SIG-M5 (cell line): Measurements from ENCODE around the gene KCNH2.

ENCODE experiments used
- DNase-seq: peaks from one replicate; lab custom pipeline; 2025; lab: John Stamatoyannopoulos, UW

The KCNH2 gene

DNA sequence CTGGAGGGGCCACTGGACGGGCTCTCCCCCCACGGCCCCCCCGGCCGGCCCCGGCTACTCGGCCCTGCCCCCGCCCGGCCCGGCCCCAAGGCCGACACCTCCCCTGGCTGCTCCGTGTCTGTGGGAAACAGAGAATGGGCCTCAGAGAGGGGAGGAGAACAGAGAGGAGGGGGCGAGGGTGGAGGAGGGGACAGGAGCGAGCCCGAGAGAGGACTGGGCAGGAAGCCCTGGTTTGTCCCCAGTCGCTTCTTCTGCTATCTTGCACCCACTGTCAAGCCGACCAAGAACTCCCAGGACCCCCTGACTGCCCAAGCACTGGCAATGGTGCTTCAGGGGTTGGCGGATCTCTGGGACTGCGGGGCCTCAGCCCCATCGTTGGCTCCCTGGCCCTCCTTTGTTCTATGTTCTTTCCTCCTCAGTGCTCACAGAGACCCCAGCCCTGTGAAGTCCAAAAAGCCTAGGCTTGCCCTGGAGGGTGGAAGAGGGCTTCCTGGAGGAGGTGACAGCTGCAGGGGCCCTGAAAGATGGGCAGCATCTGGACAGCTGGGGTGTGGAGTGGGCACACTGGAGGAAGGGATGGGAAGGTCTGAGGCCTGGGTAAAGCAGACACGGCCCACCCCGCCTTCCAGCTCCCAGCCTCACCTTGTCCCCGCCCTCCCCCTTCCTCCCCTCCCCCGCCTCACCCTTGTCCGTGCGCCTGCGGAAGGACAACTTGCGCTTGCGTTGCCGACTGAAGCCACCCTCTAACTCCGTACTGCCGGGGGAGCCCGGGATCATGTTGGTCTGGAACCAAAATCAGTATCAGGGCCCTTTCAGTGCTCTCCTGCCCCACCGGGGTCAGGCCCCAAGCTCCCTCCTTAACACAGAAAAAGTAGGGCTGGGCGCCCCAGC lies 30.1 kb downstream of the KCNH2 start:
- no peak for DNase-seq

DNA sequence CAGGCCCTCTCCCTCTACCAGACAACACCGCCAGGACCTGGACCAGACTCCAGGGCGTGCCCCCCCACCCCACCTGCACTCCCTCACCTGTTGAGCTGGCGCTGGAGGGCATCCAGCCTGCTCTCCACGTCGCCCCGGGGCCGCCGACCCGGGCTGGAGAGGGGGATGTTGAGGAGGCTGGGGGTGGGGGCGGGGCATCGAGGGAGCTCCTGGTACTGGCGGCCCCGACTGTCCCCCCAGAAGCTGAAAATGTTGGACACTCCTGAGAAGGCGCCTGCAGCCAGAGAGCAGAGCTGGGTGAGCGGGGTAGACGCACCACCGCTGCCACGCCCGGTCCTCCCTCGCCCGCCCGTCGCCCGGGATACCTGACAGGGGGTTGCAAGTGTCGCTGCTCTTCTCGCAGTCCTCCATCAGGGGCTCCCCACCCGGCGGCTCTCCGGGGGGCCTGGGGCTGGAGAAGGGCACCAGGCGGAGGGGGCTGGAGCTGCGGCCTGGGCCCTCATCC lies 30.8 kb downstream of the KCNH2 start:
- no peak for DNase-seq

DNA sequence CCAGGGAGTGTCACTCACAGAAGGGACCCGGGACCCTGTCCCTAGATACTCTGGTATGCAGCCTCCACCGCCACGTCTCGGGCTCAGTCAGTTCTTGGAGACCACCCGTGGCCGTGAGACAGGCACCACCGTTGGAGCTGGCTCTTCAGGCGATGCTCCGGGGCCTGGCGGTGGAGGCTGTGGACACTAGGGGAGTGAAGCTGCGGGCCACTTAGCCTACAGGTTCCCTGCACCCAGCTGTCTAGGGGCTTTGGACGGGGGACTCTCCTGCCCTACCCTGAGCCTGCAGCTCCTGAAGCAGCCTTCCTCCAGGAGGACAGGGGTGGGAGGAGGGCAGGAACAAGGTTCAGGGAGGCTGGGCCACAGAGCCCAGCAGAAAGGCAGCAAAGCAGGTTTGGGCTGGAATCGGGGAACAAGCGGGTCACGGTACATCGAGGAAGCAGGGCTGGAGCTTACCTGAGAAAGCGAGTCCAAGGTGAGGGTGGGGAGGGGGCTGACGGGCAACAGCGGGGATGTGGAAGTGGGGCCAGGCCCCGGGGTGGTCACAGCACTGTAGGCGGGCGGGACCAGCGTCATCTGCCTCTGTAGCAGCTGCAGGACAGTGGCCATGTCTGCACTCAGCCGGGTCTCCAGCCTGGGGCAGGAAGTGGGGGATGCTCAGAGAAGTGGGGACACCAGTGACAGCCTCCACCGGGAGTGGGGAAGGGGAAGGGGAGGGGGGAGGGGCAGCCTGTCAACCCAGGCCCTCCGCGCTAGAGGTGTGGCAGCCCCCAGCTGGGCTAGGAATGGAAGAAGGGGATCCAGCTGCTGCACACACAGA lies 31.5 kb downstream of the KCNH2 start:
- no peak for DNase-seq

DNA sequence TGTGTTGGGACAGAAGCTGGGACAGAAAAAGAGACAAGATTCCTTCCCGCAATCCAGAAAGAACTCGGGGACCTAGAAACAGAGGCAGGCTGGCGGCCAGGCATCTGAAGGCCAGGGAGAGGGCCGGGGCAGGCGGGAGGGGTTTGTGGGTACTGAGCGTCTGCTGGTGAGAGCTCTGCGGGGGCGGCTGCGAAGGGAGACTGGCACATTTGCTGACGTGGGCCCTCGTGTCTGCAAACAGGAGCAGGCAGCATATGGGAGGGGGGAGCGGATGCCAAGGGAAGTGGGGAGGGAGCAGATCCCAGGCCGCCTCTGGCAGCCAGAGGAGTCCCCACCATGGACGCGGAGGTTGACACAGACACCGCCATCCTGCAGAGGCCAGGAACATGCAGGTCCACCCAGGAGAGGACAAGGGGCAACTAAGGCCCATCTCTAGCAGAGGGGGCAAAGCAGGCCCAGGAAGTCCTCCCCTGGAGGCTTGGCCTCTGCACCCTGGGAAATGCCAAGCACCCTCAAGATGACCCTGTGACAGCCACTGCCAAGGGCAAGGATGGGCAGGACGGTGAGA lies 32.2 kb downstream of the KCNH2 start:
- no peak for DNase-seq

DNA sequence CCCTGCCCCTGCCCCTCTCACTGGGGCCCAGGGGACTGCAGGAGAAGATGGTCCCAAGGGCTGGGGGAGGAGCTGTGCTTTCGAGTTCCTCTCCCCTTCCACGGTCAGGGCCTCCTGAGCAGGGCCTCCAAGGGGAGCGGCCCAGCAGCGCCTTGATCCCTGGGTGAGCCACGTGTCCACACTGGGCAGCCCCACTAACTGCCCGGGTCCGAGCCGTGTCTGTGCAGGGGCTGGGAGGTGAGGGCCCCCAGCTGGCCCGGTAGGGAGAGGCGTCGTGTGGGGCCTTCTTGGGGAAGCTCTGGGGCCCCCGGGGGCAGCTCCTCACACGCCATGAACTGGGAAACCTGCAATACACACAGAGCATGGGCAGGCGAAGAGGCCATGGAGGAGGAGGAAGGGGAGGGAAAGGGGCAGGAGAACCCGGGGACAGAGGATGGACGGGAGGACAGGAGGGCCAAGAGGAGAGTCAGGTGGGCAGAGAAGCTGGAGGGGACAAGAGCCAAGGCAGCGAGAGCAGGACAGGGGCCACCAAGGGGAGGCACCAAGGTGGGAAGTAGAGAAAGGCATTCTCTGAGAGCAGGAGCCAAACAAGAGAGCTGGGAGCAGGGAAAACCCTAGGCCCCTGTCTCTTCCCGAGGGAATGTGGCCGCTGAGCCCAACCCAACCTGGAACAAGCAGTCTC lies 32.8 kb downstream of the KCNH2 start:
- no peak for DNase-seq

DNA sequence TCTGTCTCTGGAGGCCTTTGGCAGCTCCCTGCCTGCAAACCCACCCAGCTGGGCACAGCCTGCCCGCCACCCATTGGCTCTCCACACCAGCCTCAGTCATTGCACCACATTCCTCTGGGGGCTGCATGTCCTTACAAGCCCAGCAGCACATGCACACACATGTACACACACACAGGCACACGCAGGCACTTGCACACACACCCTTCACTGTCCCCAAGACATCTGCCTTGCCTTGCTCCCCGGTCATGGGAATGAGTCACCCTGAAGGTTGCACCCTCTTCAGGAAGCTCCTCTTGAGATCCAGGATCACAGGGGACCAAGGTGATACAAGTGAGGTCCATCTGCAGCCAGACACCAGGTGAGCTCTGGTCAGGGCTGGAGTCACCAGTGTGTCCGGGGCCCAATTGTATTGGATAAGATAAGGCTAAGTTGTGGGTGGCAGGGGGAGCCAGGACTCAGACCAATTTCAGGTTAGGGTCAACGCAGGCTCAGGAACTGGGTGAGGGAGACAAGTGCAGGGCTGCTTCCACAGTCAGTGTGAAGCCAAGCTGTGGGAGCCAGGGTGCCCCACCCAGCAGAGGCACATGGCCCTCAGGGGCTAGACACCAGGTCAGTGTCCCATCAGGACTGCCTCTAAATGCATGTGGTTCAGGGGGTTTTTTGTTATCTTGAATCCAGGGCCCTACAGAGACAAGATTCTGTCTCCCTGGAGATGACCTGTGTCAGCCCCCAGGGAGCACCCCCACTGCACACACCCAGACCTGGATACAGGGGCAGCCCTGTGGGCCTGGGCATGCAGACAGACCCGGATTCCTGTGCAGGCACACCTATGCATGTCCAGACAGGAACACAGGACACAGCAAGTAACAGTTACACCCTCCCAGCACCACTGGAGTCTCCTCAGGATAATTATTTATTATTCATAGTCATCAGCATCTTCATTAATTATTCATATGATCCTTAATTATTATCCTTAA lies 33.8 kb downstream of the KCNH2 start:
- no peak for DNase-seq

DNA sequence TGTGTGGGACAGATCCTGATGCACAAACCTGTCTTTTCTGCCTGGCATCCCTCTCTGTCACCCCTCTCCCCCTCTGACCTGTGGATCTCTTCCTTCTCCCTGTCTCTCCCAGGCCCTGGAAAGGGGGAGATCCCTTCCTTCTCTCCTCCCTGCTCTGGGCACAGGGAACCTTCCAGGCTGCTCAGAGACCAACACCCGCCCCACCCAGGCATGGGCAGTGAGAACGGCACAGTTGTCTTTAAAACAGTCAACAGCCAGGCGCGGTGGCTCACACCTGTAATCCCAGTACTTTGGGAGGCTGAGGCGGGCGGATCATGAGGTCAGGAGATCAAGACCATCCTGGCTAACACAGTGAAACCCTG lies 34.7 kb downstream of the KCNH2 start:
- no peak for DNase-seq

DNA sequence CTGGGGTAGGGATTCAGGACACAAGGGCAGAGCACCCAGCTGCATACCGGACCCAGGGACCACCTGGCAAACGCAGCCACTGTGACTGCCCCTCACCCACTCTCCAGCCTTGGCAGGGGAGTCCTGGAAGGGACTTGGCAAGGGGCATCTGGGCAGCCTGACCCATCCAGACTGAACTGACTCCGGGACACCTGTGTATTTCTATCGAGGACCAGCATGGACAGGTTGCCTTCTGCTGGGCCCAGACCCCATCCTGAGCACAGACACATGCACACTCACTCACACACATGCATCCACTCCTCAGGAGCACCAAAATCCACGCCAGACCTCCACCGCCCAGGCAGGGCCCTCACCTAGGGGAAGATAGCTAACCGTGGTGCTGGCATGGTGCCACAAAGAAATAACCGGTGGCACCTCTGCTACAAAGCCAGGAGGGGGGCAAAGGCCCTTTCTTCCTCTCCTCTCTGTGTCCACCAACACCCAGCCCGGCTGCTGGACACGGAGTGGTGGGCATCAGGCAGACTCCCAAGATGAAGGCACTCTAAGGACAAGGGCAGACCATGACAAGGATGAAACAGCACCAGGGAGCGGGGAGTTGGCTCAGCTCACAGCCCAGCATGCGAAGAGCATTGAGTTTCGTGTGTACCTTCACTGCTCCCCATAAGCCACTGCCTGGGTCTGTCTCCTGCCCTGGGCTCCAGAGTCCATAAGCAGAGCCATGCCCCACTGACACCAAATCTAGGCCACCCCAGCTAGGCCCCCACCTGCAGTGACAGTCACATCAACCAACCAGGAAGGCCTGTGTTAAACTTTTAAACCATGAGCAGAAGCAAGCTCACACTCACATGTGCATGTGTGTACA lies 35.3 kb downstream of the KCNH2 start:
- DNase-seq = no peak

DNA sequence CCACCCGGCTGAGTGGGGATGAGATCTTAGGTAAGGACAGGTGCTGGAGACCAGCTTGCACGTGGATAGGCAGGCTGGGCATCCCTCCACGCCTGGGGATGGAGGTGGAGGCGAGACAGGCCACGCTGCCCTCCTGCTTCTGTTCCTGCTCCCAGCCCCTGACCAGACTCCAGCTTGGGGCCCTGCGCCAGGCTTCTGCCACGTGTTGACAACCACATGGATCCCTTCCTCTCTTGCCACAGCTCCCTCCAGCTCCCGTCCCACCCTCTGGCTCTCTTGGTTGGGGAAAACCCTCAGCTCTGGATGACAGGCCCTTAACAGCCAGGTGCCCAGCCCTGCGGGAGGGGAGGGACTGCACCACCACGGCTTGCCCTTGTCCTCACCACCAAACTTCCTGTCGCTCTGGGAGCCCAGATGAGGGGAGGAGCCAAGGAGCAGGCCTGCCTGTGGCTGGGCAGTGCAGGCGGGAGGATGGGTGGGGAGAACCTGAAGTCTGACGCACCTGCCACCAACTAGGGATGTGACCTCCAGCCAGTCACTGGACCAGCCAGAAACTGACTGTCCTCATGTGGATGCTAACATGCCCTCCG lies 36.0 kb downstream of the KCNH2 start:
- no peak for DNase-seq

DNA sequence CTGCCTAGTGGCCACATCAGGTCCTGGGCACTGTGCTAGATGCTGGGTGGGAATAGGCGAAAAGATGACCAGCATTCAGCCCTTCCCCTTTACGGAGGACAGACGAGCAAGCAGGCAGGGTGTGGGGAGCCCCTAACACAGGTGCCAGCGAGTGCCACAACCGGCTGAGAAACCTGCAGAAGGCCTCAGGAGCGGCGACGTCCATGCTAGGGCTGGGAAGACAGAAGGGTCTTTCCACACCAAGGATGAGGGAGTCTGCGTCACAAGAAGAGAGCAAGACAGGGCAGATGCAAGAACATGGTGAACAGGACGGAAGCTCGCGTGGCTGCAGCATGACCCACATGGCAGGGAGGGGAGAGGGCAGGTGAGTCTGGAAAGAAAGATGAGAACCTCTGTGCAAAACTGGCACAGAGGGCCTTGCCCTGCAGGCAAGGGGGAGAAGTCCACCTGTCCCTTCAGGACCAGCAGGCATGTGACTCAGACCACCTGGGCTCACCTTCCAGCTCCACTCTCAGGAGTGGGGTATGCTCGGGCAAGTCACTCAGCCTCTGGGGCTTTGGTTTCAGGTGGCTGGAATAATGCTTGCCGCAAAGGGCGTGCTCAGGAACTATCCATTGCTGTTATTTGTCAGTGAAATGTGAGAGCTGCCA lies 36.6 kb downstream of the KCNH2 start:
- DNase-seq = no peak

DNA sequence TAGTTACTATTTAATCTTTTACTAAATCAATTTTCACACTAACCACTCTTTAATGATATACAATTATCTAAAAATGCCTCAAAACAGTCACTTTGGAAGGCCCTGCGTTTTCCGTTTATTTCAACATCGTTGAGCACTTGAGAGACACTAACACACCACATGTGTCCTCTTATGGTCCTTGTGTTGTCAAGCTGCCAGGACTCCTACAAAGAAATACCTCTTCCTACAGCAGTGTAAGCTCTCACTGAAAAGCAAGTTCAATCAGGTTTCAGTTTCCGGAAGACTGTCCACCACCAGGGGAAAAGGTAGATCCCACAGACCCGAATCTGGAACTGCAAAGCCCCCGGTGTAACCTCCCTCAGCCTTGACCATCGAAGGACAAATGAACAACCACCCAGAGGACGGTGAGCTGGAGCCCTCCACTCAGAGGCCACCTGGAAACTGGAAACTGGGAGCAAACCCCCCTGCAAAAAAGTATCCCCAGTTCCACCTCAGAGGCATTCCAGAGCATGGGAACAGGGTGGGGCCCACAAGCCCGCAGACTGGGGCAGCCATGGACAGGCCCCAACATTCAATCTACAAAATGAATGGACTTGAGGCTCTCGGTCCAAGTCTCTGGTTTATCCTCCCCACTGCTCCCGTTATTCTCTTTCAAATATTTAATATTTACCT lies 37.6 kb downstream of the KCNH2 start:
- DNase-seq = no peak

DNA sequence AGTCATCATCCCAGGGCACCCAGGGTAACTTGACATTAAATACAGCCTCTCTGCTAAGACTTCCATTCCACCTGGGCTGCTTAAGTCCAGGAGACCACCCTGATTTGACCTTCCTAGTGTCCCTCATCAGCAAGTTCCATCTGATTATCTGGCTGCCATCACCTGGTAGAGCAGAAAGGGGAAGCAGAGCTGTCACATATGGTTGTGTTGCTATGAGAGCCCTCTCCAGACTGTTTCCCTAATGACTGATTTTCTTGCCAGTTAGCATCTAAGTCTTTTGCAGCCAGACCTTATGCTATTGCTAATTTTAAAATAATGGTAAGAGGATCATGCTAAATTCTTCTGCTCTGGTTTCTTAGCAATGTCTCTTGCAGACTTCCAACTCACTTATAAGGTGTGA lies 38.7 kb downstream of the KCNH2 start:
- DNase-seq = no peak

DNA sequence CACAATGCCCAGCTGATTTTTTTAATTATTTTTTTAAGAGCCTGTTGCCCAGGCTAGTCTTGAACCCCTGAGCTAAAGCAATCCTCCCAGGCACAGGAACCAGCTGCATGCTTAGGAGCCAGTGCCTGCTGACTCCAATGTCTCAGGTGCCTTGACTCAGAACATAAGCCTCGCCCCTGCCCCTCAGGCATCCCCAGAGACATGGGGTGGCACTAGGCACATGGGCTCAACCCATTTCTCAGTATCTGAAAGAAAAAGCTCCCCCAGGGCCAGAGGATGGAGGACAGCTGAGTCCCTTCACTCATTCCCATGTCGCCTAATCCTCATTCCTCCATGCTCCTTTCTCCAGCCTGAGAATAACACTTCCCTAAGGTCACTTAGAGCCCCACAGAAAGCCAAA lies 39.1 kb downstream of the KCNH2 start:
- no peak for DNase-seq

DNA sequence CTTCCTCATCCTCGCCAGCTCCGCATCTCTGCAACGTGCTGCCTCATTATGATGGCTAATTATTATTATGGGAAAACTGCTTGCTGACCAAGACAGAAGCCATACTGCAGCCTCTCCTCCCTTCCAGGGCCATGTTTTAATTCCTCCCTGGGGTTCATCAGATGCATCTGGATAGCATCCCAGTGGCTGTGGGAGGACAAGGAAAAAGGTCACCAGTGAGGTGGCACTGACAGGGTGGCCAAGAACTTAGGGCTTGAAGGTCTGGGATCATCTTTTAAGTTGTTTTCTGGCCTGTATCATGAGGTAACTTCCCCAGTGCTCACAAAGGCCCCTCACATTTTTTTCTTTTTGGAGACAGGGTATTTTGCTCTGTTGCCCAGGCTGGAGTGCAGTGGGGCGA lies 39.6 kb downstream of the KCNH2 start:
- DNase-seq = no peak

DNA sequence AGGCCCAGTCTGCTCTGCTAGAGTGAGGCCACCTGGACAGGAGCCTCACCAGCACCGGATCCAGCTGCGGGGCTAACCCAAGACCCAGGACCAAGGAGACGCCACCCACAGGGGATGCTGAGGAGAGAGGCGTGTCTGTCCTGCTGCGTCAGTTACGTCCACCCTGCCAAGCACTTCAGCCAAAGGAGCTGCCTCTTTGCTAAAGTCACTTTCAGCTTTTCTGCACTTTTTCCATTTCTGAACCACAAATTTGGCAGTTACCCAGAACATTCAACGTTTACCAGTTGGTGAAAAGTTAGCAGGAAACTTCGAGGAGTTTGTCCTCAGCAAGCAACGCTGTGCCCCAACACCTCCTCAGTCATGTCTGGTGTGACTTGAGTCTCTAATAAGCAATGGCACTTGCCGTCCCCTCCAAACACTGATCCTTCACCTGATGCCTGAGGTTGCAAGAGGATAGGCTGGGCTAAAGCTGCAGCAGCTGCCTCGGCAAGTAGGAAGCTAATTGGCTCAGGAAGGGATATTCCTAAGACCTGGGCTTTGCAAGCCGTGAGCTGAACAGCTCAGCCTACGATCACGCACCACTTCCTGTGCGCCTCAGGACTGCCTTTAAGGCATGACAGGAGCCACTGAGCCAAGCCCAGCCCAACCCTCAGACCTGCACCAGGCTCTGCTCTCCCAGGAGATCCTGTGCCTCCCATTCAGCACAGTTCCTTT lies 40.1 kb downstream of the KCNH2 start:
- DNase-seq = no peak

DNA sequence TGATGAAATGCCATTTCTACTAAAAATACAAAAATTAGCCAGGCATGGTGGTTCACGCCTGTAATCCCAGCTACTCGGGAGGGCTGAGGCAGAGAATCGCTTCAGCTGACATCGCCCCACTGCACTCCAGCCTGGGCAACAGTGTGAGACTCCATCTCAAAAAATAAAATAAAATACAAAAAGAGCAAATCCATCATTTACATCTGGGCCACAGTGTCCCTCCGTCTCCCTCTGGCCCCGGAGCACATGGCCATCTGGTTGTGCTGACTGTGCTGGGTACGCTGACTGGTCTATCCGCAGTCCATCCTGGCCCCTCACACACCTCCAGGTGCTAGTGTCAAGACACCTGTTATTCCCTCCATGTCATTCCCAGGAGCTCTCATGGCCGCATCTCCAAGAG lies 42.1 kb downstream of the KCNH2 start:
- no peak for DNase-seq

DNA sequence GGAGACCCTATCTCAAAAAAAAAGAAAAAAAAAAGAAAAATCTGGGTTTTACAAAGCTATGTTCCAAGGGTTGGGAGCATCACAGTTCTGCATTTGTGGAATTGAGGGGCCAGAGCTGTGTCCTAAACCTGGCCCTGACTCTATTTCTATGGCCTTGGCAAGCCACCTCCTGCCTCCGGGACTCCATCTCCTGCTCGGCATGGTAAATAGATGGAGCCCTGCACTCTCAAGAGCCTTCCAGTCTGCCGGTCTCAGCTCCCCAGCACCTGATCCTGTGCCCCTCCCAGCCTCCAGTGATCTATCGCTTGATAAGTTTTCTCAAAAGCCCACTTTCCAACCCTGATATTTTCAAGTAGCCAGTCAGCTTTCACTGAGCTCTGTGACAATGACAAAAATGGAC lies 43.0 kb downstream of the KCNH2 start:
- DNase-seq = no peak
